GM12872 (cell line): Measurements from ENCODE around the gene RASD1.

Source experiments
- CTCF ChIP-seq: IDR thresholded peaks from 3 replicates; pipeline ENCODE4 v1.5.1; 2011; ENCODE audit warnings: low read depth, mild to moderate bottlenecking, low read length, moderate library complexity; ENCODE audit not compliant: insufficient read depth

The RASD1 gene

GRCh38 chr17:17491546-17491988, 4.6 kb downstream of the RASD1 start:
- TF ChIP-seq CTCF, result no peak

DNA sequence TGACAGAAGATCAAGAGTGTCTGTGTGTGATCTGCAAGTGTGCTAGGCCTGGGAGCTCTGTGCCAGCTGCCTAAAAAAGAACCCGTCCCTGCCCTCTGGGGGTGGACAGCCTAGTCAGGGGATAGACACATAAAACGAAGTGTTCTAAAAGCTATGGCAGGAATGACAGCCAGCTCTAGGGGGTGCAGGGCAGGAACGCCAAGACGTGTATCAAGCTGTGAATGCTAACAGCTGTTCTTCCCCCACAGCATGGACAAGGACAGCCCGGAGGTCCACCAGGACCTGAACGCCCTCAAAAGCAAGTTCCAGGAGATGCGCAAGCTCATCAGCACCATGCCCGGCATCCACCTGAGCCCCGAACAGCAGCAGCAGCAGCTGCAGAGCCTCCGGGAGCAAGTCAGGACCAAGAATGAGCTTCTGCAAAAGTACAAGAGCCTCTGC, 5.1 kb downstream of the RASD1 start:
- no peak for TF ChIP-seq CTCF

- no peak for TF ChIP-seq CTCF
These were observed 8.2 kb downstream of the RASD1 start for GRCh38 chr17:17487998-17488397.

- TF ChIP-seq CTCF, result no peak
These were observed 10.8 kb downstream of the RASD1 start for GRCh38 chr17:17485420-17485819.

- TF ChIP-seq CTCF, result no peak
These were observed 11.7 kb downstream of the RASD1 start for GRCh38 chr17:17484451-17484899.

DNA sequence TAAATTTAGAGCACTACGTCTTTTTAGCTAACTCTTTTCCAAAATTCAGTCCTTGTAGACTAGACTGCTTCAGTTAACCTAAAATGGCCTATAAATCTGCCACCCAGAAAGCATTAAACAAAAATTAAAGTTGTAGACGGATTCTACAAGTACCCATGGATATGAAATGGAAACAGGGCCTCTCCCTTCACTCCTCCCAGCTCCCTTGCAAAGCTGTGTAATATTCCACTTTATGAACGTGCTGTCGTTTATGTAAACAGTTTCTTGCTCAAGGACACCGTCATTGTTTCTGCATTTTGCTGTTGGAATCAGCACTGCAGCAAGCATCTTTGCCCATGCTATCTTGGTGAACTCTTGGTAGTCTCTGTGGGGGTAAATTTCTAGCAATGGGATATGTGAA, 14.3 kb downstream of the RASD1 start:
- TF ChIP-seq CTCF, result no peak

DNA sequence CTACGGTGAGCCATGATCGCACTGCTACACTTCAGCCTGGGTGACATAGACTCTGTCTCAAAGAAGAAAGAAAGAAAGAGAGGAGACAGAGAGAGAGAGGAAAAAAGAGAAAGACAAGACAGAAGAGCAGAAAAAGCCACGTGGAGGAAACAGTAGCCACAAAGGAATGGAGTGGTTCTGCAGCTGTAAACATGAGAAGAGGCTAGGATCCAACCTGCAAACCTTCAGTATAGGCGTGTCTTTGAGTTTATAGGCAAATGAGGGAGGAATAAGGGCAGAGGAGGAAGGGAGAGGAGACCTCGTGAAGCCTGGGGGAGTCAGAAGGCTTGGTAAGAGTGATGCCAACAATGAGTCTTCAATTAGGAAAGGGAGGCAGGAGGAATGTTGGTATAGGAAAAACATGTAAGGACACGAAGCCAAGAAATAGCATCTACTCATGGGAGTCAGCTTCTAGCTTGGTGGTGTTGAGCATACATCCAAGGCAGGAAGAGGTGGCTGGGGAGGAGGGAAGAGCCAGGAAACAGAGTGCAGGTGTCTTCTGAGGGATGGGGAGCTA, 15.5 kb downstream of the RASD1 start:
- TF ChIP-seq CTCF, result no peak

GRCh38 chr17:17479209-17479608, 17.0 kb downstream of the RASD1 start:
- TF ChIP-seq CTCF, result no peak
